Measurements from ENCODE around the gene SPAG17.

DNA sequence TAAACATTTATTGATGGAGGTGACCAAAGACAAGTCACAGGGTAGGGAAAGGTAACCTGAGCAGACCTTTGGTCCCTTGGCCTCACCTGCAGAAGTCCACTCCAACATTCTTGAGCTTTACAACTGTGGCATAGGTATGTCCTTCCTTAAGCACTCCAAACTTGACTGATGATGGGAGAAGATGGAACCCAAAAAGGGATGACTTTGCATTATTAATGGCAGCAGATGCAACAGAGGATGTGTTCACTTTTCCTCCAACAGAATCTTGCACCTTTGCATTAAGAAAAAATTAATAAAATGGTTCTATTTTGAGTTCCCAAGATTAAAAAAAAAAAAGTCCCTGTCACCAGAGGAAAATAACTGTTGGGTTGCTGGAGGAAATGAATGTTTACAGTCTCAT, 213.3 kb downstream of the SPAG17 start:
- no peak for TF ChIP-seq EZH2phosphoT487 (IDR thresholded peaks at IDR 0.05; ENCODE audit: borderline replicate concordance, low read length)
- TF ChIP-seq, protein P1, sequence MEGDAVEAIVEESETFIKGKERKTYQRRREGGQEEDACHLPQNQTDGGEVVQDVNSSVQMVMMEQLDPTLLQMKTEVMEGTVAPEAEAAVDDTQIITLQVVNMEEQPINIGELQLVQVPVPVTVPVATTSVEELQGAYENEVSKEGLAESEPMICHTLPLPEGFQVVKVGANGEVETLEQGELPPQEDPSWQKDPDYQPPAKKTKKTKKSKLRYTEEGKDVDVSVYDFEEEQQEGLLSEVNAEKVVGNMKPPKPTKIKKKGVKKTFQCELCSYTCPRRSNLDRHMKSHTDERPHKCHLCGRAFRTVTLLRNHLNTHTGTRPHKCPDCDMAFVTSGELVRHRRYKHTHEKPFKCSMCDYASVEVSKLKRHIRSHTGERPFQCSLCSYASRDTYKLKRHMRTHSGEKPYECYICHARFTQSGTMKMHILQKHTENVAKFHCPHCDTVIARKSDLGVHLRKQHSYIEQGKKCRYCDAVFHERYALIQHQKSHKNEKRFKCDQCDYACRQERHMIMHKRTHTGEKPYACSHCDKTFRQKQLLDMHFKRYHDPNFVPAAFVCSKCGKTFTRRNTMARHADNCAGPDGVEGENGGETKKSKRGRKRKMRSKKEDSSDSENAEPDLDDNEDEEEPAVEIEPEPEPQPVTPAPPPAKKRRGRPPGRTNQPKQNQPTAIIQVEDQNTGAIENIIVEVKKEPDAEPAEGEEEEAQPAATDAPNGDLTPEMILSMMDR (IDR thresholded peaks at IDR 0.05; ENCODE audit: low read depth, low read length, poor library complexity, severe bottlenecking), result no peak

Measured in DOHH2 (cell line).